Neuronal stem cell (in vitro differentiated cells): Measurements from ENCODE around the gene CORO2B.
A peak's percentile ranks its signal among the peaks of the same experiment; 100 is the strongest.

Source experiments
- DNase-seq: peaks from one replicate; pipeline ENCODE4 v3.0.0-alpha.2; 2013; ENCODE audit warnings: low spot score
- H2AFZ ChIP-seq: one replicate; pipeline ENCODE4 v1.6.1; 2013; ENCODE audit warnings: mild to moderate bottlenecking, low read length, inconsistent platforms
- H2AK5ac ChIP-seq: 2 replicates; pipeline ENCODE4 v1.6.1; 2013; ENCODE audit warnings: low read depth, mild to moderate bottlenecking, inconsistent platforms, low read length, moderate library complexity, mixed read lengths
- H2BK120ac ChIP-seq: 2 replicates; pipeline ENCODE4 v1.6.1; 2013; ENCODE audit warnings: low read depth, mild to moderate bottlenecking, inconsistent platforms, low read length, moderate library complexity, mixed read lengths
- H2BK12ac ChIP-seq: one replicate; pipeline ENCODE4 v1.6.1; 2013; ENCODE audit warnings: low read length, inconsistent platforms
- H2BK15ac ChIP-seq: 2 replicates; pipeline ENCODE4 v1.6.1; 2013; ENCODE audit warnings: mild to moderate bottlenecking, low read length, inconsistent platforms, mixed read lengths
- H2BK5ac ChIP-seq: one replicate; pipeline ENCODE4 v1.6.1; 2013; ENCODE audit warnings: inconsistent platforms, mild to moderate bottlenecking, low read length, moderate library complexity
- H3K14ac ChIP-seq: one replicate; pipeline ENCODE4 v1.6.1; 2013; ENCODE audit warnings: low read length, inconsistent platforms
- H3K18ac ChIP-seq: 2 replicates; pipeline ENCODE4 v1.6.1; 2013; ENCODE audit warnings: low read length, inconsistent platforms
- H3K23ac ChIP-seq: 2 replicates; pipeline ENCODE4 v1.6.1; 2013; ENCODE audit warnings: low read depth, mild to moderate bottlenecking, mixed read lengths, low read length, inconsistent platforms; ENCODE audit not compliant: poor library complexity
- H3K27ac ChIP-seq: replicated peaks from 3 replicates; pipeline ENCODE4 v1.5.1; 2013; ENCODE audit warnings: low read length, inconsistent platforms
- H3K27me3 ChIP-seq, 3 experiments: 2 replicates each; pipeline ENCODE4 v1.6.1; 2013; ENCODE audit warnings: low read length in 3 of 3, mild to moderate bottlenecking in 2 of 3, inconsistent platforms in 1 of 3, low read depth in 1 of 3, mixed read lengths in 1 of 3, moderate library complexity in 1 of 3; ENCODE audit not compliant: control insufficient read depth in 3 of 3, insufficient read depth in 3 of 3
- H3K36me3 ChIP-seq, 2 donors: replicated peaks in 1 of 2; 2 replicates each; pipeline ENCODE4 v1.6.1; 2013; ENCODE audit warnings: low read length in 2 of 2; ENCODE audit not compliant: control insufficient read depth in 2 of 2, insufficient read depth in 2 of 2
- H3K4ac ChIP-seq: 2 replicates; pipeline ENCODE4 v1.6.1; 2013; ENCODE audit warnings: inconsistent platforms, mild to moderate bottlenecking, low read length, moderate library complexity
- H3K4me1 ChIP-seq, 2 donors: 1 replicate in 1 of 2; 2 replicates in 1 of 2; pipeline ENCODE4 v1.6.1; 2013; ENCODE audit warnings: low read length in 2 of 2, low read depth in 1 of 2; ENCODE audit not compliant: control insufficient read depth in 2 of 2, insufficient read depth in 1 of 2
- H3K4me2 ChIP-seq: one replicate; pipeline ENCODE4 v1.6.1; 2013; ENCODE audit warnings: mild to moderate bottlenecking, low read length, inconsistent platforms; ENCODE audit not compliant: insufficient read depth, poor library complexity, severe bottlenecking
- H3K4me3 ChIP-seq, 2 donors: 2 replicates each; pipeline ENCODE4 v1.5.1; 2013; ENCODE audit warnings: low read length in 2 of 2, mild to moderate bottlenecking in 2 of 2, inconsistent platforms in 1 of 2, moderate library complexity in 1 of 2
- H3K79me1 ChIP-seq: one replicate; pipeline ENCODE4 v1.6.1; 2013; ENCODE audit warnings: low read depth, mild to moderate bottlenecking, inconsistent platforms, low read length, moderate library complexity
- H3K9ac ChIP-seq: one replicate; pipeline ENCODE4 v1.6.1; 2013; ENCODE audit warnings: mild to moderate bottlenecking, low read depth, low read length, inconsistent platforms; ENCODE audit not compliant: poor library complexity
- H3K9me3 ChIP-seq, 2 donors: replicated peaks in 1 of 2; 2 replicates each; pipeline versions ENCODE3 to v1.6.1; 2013; ENCODE audit warnings: low read length in 2 of 2, mild to moderate bottlenecking in 2 of 2, inconsistent platforms in 1 of 2, low read depth in 1 of 2, mixed read lengths in 1 of 2, moderate library complexity in 1 of 2; ENCODE audit not compliant: control insufficient read depth in 2 of 2, insufficient read depth in 1 of 2
- H4K8ac ChIP-seq: one replicate; pipeline ENCODE4 v1.6.1; 2013; ENCODE audit warnings: low read depth, mild to moderate bottlenecking, inconsistent platforms, low read length, moderate library complexity
- H4K91ac ChIP-seq: one replicate; pipeline ENCODE4 v1.6.1; 2013; ENCODE audit warnings: low read length, low read depth, mild to moderate bottlenecking, inconsistent platforms; ENCODE audit not compliant: poor library complexity
- WGBS, 2 donors: extraction: QIAGEN DNeasy Blood & Tissue Kit; methylation state at CpG; one replicate each; pipeline ENCODE4 v1.1.7; 2013; ENCODE audit warnings: missing lambda C conversion rate in 2 of 2, mixed read lengths in 1 of 2; ENCODE audit not compliant: insufficient read length in 2 of 2, insufficient replicate concordance in 1 of 2; ENCODE audit errors: extremely low coverage in 2 of 2; 5-methylcytosine and 5-hydroxymethylcytosine counted together

The CORO2B gene

GRCh38 chr15:68729789-68730411 lies 151.1 kb downstream of the CORO2B start:
- Histone ChIP-seq H3K4ac (no peak overlapping the region), H4K8ac (no peak overlapping the region), H3K23ac (peak overlapping the region; percentile 26), H3K27ac (no peak overlapping the region), H3K14ac (no peak overlapping the region), H3K4me2 (no peak overlapping the region), H2BK12ac (no peak overlapping the region), H2BK5ac (no peak overlapping the region), H3K4me3 (no peak overlapping the region), H2BK120ac (no peak overlapping the region), H3K9me3 (no peaks in the 10 kb centered on the region), H3K9ac (no peak overlapping the region), H3K4me1 (peaks cover 3 to 10% of the 10 kb centered on the region in 2 donors), H3K18ac (peak overlapping the region; percentile 56), H2AFZ (no peak overlapping the region), H3K27me3 (peaks cover 0 to 8% (median 0%) of the 10 kb centered on the region in 3 experiments), H4K91ac (no peak overlapping the region), H2AK5ac (no peak overlapping the region), H2BK15ac (no peak overlapping the region), H3K79me1 (no peaks in the 10 kb centered on the region), H3K36me3 (no peaks in the 10 kb centered on the region)
- no CpG with 5 or more reads among the region's 8 CpGs for WGBS, 2 donors
- no peak for DNase-seq

DNA sequence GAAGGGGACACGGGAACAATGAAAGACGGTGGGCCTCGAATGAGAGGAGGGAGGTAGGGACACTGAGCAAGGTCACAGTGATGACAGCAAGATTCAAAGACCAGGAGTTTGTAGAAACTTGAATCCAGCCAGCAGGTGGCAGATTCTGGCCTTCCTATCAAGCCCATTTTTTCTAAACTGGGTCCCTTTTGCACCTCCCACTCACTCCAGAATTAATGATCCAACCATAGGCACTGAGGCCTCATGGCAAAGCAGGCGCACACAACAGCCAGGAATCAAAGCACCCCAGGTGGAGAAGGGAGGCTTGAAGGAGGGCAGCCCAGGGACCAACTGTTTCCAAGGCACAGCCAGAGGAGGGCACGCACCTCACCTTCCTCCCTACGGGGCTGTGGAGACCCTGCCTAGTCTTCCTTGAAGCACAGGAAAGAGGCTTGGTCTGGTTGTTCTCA lies 151.7 kb downstream of the CORO2B start:
- Histone ChIP-seq H2BK5ac (peak overlapping the region; percentile 10), H2BK12ac (peak overlapping the region; percentile 85), H3K4me1 (peaks cover 3 to 10% of the 10 kb centered on the region in 2 donors), H2AFZ (peak overlapping the region; percentile 57), H3K4ac (no peak overlapping the region), H3K27ac (no peak overlapping the region), H3K18ac (peak overlapping the region; percentile 56), H3K9me3 (no peaks in the 10 kb centered on the region), H2BK15ac (peak overlapping the region; percentile 45), H2AK5ac (no peak overlapping the region), H3K79me1 (no peaks in the 10 kb centered on the region), H3K14ac (peak overlapping the region; percentile 10), H3K27me3 (peaks cover 0 to 12% (median 0%) of the 10 kb centered on the region in 3 experiments), H3K9ac (no peak overlapping the region), H4K8ac (no peak overlapping the region), H3K36me3 (no peaks in the 10 kb centered on the region), H3K4me3 (no peak overlapping the region), H2BK120ac (peak overlapping the region; percentile 24), H3K23ac (peak overlapping the region; percentile 26), H3K4me2 (no peak overlapping the region), H4K91ac (no peak overlapping the region)
- DNase-seq = peak; percentile 27
- no CpG with 5 or more reads among the region's 6 CpGs for WGBS, 2 donors

- Histone ChIP-seq H4K8ac (no peak overlapping the region), H3K9ac (no peak overlapping the region), H2BK5ac (peak overlapping the region; percentile 10), H4K91ac (no peak overlapping the region), H3K4me2 (no peak overlapping the region), H3K14ac (peak overlapping the region; percentile 10), H2BK12ac (no peak overlapping the region), H3K27me3 (peaks cover 0 to 12% (median 0%) of the 10 kb centered on the region in 3 experiments), H2BK120ac (peak overlapping the region; percentile 24), H3K4me3 (no peak overlapping the region), H3K36me3 (no peaks in the 10 kb centered on the region), H2AFZ (peak overlapping the region; percentile 57), H3K4me1 (peaks cover 3 to 9% of the 10 kb centered on the region in 2 donors), H3K4ac (no peak overlapping the region), H3K23ac (no peak overlapping the region), H3K79me1 (no peaks in the 10 kb centered on the region), H3K27ac (no peak overlapping the region), H3K9me3 (no peaks in the 10 kb centered on the region), H2BK15ac (peak overlapping the region; percentile 45), H2AK5ac (no peak overlapping the region), H3K18ac (peak overlapping the region; percentile 4)
- WGBS, 2 donors = no CpG with 5 or more reads among the region's 15 CpGs
- DNase-seq = no peak
Observed at GRCh38 chr15:68730976-68731897, 152.4 kb downstream of the CORO2B start.

DNA sequence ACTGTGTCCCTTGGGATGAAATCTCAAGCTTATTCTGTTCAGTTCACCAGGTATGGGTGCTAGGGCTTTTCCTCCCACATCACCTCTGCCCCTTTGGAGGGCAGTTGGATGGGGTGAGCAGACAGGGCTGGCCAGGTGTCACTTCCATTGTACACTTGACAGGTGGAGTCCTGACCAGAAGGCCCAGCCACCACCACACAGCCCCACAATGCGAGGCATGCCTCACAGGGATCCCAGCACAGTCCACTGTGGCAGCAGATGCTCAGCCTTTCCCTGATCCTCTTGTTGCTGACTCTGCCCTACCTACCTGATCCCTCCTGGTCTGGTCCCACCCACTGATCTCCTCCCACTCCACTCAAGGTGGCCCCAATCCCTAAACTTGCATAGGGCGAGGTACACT lies 153.7 kb downstream of the CORO2B start:
- H3K4me2 ChIP-seq = no peak overlapping the region
- no peak overlapping the region for H4K8ac ChIP-seq
- H3K14ac ChIP-seq = no peak overlapping the region
- no peaks in the 10 kb centered on the region for H3K36me3 ChIP-seq
- peaks cover 0 to 12% (median 0%) of the 10 kb centered on the region in 3 experiments for H3K27me3 ChIP-seq
- peak overlapping the region; percentile 77 for H3K4ac ChIP-seq
- H2AK5ac ChIP-seq = no peak overlapping the region
- no peak for DNase-seq
- no peaks in the 10 kb centered on the region for H3K79me1 ChIP-seq
- no peak overlapping the region for H2AFZ ChIP-seq
- H4K91ac ChIP-seq = no peak overlapping the region
- H2BK5ac ChIP-seq = no peak overlapping the region
- H3K4me3 ChIP-seq = peak overlapping the region in 1 of 2 donors; percentile 57
- peak overlapping the region; percentile 45 for H3K9ac ChIP-seq
- WGBS, 2 donors = no CpG with 5 or more reads among the region's 2 CpGs
- H2BK15ac ChIP-seq = no peak overlapping the region
- no peak overlapping the region for H3K23ac ChIP-seq
- H3K9me3 ChIP-seq = no peaks in the 10 kb centered on the region
- H3K4me1 ChIP-seq = peaks cover 3 to 7% of the 10 kb centered on the region in 2 donors
- H3K27ac ChIP-seq = no peak overlapping the region
- H3K18ac ChIP-seq = peak overlapping the region; percentile 11
- H2BK120ac ChIP-seq = no peak overlapping the region
- H2BK12ac ChIP-seq = peak overlapping the region; percentile 14
